Measurements from ENCODE around the gene TMEM178B.
"Not testable (repeated sequence)": the region's sequence is repeated elsewhere in the genome, so short reads cannot be mapped to it uniquely, and the experiment has no call there.

Gene TMEM178B

DNA sequence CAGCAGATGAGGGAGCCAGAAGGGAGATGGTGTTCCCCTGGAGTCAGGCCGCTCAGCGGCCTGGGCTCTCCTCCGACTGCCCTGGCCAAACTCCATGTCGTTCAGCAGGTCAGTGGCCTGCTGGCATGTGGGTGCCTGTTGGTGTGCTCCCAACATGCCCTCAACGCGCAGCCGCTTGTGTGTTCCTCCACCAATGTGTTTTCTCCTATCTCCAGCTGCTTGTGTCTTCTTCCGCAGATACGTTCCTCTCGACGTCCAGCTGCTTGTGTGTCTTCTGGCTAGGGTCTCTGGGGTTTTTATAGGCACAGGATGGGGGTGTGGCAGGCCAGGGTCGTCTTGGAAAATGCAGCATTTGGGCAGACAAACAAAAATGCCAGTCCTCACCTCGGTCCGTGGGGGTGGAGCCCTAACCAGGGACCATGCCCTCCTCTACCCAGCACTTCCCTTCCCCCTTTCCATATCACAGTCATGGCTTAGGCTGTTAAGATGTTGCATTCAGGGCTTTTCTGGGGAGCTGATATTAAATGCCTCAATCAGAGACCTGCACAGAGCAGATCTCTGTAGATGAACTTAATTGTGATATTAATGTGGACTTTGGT lies 111.6 kb downstream of the TMEM178B start:
- DNase-seq, result no peak

GRCh38 chr7:141189231-141189630 lies 115.4 kb downstream of the TMEM178B start:
- DNase-seq, result no peak

GRCh38 chr7:141190495-141190894 lies 116.6 kb downstream of the TMEM178B start:
- no peak for DNase-seq

DNA sequence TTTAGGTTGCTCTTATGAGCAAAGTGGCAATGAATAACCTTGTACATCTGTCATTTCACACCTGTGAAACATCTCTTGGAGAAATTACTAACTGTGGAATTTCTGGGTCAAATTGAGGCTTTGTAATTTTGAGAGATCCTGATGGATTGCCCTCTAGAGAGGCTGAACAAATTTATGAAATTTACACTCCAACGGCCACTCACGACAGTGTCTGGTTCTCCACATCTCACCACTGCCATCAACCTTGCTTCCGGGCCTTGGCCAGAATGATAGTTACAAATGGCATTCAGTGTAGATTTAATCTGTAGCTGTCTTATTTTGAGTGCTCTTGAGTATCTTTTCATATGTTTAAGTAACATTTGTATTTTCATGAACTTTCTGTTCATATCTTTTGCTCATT lies 117.4 kb downstream of the TMEM178B start:
- no peak for DNase-seq

DNA sequence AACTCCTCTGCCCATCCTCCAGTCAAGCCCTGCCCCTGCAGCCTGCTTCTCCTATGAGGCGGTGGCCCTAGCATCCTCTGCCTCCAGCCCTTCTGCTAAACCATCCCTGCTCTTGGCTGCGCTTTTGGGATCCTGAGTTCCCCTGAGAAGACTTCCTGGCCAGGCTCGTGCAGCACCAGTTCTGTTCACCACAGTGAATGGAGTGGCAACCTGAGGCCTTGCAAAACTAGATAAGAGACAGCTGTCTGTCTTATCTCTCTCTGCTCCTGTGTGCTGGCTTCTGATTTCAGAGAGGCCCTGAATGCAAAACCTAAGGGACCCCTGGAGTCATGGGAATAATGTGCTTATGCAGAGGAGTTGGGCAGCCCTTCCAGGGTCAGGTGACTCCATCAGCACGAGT lies 119.2 kb downstream of the TMEM178B start:
- no peak for DNase-seq

DNA sequence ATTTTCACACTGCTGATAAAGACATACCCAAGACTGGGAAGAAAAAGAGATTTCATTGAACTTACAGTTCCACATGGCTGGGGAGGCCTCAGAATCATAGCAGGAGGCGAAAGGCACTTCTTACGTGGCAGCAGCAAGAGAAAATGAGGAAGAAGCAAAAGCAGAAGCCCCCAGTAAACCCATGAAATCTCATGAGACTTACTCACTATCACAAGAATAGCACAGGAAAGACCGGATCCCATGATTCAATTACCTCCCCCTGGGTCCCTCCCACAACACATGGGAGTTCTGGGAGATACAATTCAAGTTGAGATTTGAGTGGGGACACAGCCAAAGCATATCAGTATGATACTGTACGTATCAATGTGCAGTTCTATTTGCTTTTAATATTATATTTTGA lies 121.9 kb downstream of the TMEM178B start:
- not testable (repeated sequence) for DNase-seq

- no peak for DNase-seq
Observed at GRCh38 chr7:141198194-141198958, 124.5 kb downstream of the TMEM178B start.

DNA sequence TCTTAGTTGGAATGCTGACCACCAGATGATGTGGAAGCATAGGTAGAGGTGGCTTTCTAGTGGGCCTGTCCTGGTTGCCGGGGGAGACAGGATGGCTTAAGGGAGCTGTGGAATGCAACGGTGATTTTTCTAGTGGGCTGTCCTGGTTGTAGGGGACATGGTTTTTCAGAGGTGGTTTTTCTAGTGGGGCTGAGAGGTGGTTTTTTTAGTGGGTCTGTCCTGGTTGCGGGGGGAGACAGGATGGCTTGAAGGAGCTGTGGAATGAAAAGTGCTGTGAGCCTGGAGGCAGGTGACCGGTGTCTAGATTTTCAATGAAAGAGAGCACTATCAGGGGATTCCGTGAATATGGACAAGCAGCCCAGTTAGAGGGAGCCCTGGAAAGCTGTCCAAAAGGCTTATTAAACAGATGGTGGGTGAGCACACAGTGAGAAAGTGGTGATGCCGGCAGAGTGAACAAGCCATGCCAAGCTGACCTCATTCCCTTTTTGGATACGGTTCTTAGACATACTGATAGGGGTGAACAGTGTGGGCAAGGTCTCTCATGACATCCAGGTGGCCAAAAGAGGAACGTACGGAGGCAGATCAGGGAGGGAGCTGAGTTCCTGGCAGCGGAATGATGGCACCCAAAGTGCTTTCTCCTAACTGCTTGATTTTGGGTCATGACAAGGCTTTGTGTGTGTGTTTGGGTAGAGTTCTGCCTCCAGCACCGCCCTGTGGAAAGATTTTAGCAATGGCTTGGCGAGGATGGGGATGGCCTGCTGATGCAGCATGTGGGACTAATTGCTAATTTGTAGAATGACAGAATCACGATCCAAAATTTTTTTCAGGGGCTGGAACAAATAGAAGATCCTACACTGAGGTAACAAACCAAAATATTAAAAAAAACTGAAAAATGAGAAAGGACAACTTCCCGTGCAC lies 126.6 kb downstream of the TMEM178B start:
- DNase-seq, result peak; percentile 25

- no peak for DNase-seq
Observed at GRCh38 chr7:141201145-141201885, 127.5 kb downstream of the TMEM178B start.

DNA sequence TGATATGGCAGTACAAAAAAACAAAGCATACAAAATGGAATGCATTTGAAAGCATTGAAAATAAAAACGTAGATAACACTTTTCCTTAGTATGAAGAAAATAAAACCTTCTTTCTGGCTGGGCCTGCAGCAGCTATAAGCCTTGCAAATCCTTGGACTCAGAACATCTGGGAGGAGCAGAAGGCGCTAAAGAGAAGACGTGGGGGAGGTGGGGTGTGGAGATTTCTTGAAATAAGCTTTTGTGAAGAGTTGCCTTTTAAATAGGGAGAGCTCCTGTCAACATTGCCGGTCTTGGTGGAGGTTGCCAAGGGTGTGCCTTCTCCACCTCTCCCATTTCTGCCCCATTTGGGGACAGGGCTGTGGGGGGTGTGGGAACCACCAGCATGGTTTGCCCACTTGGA lies 128.7 kb downstream of the TMEM178B start:
- DNase-seq, result no peak

DNA sequence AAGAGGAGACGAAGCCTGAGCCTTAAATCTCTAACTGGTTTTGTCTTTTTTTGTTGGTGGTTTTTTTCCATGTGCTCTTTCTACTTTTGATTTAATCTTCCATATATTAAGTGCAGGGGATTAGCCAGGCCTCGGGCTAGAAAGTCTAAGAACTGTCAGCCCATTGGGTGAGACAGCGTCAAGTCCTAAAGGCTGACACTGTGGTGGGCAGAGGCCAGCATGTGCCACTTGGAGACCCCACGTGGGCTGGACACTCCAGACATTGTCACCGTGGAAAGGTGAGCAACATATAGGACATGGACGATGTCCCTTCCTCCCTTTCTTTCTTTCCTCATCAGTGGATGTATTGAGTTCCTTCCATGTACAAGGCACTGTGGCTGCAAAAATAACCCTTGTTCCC lies 129.3 kb downstream of the TMEM178B start:
- no peak for DNase-seq

- no peak for DNase-seq
Observed at GRCh38 chr7:141203586-141203985, 129.7 kb downstream of the TMEM178B start.

GRCh38 chr7:141207661-141208060 lies 133.8 kb downstream of the TMEM178B start:
- no peak for DNase-seq

DNA sequence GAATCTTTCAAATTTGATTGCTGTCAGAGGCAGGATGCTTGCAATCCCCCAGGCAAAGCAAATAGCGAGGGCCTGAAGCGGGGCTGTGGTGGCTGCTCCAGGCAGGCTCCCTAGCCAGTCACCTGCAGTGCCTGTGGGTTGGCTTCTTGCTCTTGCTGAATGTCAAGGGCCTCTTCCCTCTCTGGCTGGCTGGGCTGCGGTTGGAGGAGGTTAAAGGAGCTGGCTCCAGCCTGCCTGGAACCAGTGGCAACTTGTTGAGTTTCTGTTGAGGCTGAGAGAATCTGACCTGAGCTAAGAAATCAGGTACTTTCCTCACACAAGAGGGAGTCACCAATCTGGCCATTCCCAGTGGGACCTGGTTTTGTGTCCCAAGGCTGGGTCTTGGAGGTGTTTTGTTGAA lies 134.7 kb downstream of the TMEM178B start:
- DNase-seq, result no peak

DNA sequence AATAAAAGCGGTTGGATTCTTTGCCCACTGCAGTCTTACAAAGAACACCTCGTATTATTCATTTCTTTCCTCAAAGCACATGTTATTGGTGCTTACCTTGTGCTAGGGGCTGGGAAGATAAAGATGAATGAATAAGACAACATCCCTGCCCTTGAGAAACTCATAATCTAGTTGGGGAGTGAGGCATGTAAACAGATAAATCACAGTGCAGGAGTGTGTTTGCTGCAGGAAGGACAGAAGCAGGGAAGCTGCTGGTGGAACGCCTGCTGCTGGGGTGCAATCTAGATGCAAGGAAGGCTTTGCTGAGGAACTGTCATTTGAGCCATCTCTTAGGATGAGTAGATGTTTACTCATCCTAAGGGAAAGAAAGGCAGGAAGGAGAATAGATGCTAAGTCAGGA lies 135.6 kb downstream of the TMEM178B start:
- DNase-seq, result no peak

DNA sequence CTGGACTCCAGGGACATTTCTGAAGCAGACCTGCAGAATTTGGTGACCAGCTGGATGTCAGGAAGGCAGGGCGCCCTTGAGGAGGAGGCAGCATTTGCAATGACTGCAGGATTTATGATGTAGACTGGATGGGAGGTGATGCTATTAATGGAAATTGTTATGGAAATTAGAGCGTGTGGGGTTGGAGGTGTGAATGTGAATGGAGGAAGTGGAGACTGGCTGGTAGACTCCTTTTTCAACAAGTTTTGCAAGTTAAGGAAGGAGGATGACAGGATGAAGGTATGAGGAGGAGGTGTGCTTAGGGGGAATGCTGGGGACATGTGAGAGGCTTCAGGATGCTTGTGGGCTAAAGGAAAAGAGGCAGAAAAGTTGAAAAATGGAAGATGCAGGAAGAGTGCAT lies 137.0 kb downstream of the TMEM178B start:
- no peak for DNase-seq

DNA sequence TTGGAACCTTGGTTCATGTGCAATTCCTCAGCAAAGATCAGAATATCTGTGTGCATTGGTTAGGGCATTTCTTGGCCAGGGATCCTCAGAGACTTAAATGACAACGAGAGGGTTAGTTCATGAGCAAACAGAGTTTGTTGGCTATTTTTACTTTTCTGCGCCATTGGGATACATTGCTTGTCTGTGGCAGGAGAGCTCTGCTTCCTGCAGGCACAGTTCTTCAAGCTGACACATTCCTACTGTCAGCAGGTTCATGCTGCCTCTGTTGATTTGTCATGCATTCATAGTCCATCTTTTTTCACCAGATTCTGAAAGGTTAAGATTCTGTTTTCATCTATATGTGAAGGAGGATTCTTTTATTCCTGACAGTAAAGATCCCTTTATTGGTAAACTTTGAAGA lies 139.4 kb downstream of the TMEM178B start:
- no peak for DNase-seq

DNA sequence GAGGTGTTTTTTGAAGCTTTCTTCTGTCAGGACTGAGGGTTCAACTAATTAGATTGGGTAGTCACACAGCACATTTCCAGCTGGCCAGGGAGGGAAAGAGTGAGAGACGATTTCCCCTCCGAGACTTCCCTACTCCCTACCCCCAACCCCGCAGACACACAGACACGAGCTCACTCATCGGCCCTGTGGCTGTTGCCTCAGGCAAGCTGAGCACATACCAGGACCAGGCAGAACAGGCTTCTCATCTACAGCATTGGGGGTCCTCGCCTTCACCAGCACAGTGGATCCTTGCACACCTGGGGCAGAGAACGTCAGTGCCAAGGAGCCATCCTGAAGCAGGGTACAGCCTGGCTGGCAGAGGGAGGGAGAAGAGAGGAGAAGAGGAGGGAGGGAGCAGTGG lies 144.1 kb downstream of the TMEM178B start:
- no peak for DNase-seq

- no peak for DNase-seq
Observed at GRCh38 chr7:141218941-141219340, 145.1 kb downstream of the TMEM178B start.

DNA sequence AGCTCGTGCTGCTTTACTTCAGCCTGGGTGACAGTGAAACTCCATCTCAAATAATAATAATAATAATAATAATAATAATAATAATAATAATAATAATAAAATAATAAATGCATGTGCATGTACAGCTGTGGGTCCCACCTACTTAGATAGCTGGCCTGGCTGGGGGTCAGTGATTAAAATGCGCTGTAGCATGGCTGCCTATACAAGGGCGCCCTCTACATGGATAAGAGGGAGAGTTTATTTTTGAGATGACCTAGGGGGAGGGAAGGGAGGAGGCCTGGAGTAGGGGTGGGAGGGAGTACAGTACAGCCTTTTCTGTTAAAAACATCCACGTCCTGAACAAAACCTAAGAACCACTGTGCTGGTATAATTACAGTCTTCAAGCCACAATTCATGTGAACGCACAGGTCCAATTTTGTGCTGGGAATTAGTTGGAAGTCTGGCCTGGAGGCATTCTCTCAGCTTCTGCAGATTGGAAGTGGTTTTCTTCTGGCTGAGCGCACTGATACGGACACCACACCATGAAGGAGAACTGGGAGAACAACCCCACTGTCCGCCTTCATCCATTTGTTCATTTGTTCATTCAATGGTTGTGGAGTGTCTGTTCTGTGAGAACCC lies 146.5 kb downstream of the TMEM178B start:
- peak; percentile 31 for DNase-seq

DNA sequence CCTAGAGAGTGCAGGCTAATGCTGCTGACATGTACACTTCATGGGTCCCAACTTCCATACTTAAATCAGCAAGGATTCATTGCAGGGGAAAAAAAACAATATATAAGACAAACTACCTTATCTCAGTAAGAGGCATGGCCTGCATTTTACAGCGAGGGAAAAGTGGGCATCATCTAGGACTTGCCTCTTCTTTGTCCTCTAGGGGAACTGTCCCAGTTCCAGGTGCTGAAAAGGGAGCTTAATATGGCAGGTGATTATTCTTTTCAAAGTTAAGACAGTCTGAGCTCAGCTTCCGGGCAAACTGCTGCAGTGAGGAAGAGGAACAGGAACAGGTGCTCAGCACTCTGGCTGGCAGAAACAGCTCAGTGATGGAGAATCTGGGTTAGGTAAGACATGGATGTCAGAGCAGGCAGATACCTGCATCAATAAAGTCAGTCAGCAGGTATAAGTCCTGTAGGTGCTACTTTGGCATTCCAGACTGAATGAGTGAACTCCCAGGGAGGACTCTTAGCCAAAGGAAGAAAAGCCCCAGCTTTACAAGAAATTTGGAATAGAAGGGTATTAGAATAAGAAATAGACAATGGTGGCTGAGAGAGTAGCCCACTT lies 147.2 kb downstream of the TMEM178B start:
- DNase-seq, result no peak

Data from NCI-H1694 treated with DMSO at 0.1 percent for 48 hours (cell line).